HG03460 (cell line): ENCODE results near the gene C10orf120.

ENCODE experiments used
- ATAC-seq: cut with Tn5 transposase; IDR thresholded peaks from one replicate; pipeline ENCODE4 v1.9.1; 2021; ENCODE audit not compliant: unreplicated experiment

C10orf120 gene

DNA sequence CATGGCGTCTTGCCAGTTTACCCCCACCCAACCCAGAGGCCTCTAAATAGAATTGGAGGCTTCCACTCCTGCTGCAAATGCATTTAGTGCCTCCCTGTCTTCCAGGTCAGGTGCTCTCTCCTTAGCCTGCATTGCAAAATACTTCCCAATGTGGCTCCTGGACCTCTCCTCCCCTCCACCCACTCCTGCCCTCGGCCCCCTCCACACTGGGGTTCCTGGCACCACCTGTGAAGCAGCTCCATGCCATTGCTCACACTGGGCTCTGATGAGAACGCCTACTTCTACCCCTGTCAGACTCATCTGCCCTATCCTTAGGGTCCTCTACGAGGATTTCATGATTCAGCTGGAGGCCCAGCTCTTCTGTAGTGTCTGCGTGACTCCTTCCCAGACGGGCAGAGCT lies 37.4 kb downstream of the C10orf120 start:
- ATAC-seq: no peak

DNA sequence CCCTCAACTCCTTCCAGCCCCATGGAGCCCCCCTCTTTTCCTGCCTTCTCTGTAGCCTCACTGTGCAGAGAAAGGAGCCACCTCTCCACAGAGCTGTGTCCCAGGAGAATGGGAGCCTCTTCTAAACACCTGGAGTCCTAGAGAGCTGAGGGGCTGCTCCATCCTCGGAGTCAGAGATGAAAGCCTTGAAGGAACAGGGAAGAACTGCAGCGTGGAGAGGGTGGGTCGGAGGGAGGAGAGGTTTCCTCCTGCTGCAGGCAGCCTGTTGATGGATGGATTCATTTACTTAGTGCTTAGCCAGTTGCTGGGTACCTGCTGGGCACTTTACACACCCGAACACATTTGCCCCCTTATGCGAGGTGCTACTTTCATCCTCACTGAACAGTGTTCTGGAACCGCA lies 39.0 kb downstream of the C10orf120 start:
- ATAC-seq: no peak

DNA sequence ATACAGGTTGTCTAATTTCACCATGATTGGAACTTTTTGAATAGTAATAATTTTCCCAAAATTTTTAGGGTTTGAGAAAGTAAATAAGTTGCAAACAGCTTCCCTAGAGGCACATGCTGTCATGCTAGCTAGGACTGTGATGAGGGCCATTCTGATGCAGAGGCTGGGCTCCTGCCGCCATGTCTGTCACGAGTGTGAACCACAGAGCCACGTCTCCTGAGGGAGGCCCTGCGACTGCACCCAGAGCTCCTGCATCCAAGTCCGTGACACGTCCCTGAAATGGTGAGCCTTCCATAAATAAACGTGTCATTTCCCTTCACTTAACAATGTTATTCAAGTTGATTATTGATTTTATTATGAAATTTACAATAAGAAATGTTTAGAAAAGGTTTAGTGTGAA lies 40.0 kb downstream of the C10orf120 start:
- ATAC-seq: no peak

DNA sequence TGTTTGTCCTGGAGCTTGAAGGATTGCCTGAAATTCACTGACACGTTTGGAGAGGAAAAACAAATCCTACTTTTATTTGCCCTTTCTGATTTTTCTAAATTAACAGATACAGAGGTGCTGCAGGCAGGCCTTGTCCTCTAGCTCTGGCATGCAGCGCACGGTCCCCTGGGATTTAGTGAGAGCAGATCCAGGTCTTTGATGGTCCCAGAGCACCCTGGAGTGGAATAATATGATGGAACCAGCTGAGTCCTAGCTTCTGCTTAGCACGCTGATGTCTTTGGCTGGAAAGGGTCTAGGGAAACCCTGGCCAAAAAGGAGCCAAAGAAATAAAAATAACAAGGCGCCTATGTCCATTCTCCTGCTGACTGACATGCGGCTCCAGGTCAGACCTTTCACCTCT lies 40.5 kb downstream of the C10orf120 start:
- ATAC-seq: no peak

GRCh38 chr10:122658356-122659049 lies 41.1 kb downstream of the C10orf120 start:
- no peak for ATAC-seq

DNA sequence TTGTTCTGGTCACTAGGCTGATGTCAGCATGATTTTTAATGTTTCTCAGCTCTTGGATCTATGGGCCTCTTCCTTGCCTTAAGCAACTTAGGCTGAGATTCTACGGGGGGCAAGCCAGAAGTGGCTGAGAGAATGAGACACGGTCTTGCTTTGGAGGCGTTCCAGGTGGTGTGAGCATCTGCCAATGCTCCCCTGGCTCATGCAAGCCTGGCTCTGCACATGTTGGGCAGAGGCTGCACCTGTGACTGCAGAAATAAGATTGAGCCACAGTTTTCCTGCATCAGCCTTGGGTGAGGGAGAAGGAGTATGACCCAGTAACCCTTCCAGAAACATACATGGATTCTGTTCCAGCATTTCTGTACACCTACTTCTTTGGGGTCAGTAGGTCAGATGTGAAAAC lies 41.9 kb downstream of the C10orf120 start:
- ATAC-seq: no peak

- ATAC-seq: no peak
Observed at GRCh38 chr10:122657255-122657654, 42.4 kb downstream of the C10orf120 start.

DNA sequence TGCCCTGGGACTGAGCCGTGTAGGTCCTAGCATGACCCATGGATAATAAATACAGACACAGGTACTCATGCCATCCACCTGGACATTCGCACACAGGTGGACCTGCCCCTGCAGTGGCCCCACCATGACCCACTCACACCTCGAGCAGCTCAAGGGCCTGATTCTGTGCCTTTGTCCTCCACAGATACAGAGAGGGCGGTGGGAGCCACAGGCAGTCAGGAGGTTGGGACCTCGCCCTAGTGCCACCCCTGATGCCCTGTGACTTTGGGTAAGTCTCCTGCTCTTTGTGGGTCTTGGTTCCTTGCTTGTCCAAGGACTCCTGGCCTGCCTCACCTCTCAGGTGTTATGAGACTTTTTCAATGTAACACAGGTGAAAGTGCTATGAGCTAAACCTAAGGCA lies 42.9 kb downstream of the C10orf120 start:
- no peak for ATAC-seq

DNA sequence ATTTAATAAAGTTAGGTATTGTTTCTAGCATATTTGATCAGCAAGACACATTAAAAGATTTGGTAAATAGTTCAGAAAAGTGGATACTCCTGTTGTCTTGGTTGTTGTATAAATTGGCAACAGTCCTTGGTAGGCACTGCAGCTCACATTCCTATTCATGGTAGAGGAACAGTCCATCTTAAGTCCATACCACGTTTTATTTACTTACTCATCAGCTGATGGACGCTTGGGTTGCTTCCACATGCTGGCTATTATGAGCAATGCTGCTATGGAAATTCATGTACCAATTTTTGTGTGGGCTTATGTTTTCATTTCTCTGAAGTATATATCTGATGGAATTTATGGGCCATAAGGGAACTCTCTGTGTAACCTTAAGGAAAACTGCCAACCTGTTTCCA lies 43.3 kb downstream of the C10orf120 start:
- ATAC-seq: no peak

DNA sequence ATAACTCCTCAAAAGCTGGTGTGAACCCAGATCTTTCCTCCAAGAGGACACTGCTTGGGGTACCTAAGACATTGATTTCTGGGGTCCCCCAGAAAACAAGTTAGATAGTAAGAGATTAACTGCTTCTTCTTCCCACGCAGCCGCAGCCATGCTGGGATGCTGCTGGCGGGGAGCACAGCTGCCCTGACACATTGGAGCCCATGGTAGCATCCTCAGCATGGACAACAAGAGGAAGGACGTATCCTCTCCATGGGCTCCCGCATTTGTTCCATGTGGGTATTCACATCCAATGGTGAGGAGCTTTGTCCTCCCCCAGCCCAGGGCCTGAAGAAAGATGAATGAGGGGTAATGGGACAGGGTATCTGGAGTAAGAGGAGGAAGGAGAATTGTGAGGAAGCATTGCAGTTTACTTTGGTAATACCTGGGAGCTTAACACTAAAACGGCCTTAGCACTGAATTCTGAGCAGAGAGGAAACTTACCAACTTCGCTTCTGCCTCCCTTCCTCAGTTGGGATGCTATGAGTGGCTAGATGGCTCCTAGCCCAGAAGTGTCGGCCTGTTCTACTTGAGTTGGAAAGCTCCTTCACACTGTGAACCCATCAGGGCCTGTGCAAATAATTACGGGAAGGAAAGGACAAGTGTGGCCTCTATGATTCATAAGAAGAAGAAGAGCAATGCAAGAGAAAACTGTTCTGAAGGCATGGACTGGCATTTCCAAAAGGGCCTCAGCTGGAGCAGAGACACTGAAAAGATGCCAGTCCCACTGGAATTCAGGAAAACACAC lies 43.9 kb downstream of the C10orf120 start:
- no peak for ATAC-seq

- no peak for ATAC-seq
Observed at GRCh38 chr10:122650331-122650730, 49.3 kb downstream of the C10orf120 start.

DNA sequence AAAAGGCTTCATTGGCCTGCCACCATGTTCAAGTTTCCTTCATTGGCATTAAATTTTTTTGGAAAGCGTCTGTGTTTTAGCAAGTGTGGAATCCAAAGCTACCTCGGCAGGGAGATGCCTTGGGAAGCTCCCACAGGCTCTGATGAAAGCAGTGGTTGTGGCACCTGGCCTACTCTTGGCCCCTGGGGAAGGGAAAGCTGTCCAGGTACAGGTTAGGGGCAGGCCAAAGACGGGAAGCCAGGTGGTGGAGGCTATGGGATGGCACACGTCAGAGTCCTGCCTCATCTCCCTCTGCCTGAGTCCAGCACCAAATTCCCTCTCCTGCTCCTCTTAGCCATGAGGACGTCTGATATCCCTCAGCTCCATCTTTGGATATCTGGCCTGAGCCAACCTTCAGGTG lies 49.7 kb downstream of the C10orf120 start:
- no peak for ATAC-seq

GRCh38 chr10:122648599-122649428 lies 50.8 kb downstream of the C10orf120 start:
- no peak for ATAC-seq
